ENCODE measurements around the gene ACTL8. TPM values are rescaled to one million over a fixed set of nuclear protein-coding genes. Genes with fewer than 3 reads are reported as not detected.

Gene ACTL8
- total and polyA plus RNA-seq, 2 experiments from 2014 or later, result 0.38 to 0.71 TPM

- H2AFZ ChIP-seq, result no peak overlapping the region
- H4K20me1 ChIP-seq (replicated peaks; ENCODE audit: insufficient read depth), result no peaks in the 10 kb centered on the region
- no peak overlapping the region for H3K27ac ChIP-seq (ENCODE audit: low read depth)
- Mint-ChIP-seq H3K27ac (no peak overlapping the region), H3K4me3 (no peak overlapping the region), H3K4me1 (peaks cover 12% of the 10 kb centered on the region), H3K9me3 (no peaks in the 10 kb centered on the region), H3K27me3 (ENCODE audit: insufficient read depth, low read depth, poor library complexity) (peaks cover 2% of the 10 kb centered on the region), H3K36me3 (ENCODE audit: low read depth) (no peaks in the 10 kb centered on the region)
- no peak for DNase-seq (ENCODE audit: low spot score)
- ATAC-seq, result no peak
- TF ChIP-seq ZNF331 (CRISPR knock-in tag; IDR thresholded peaks at IDR 0.05; ENCODE audit: low read depth) (no peak), EZH2phosphoT487 (IDR thresholded peaks at IDR 0.05; ENCODE audit: unreplicated experiment) (no peak), JUNB (IDR thresholded peaks at IDR 0.05; ENCODE audit: unreplicated experiment) (no peak), CTCF (conservative IDR thresholded peaks at IDR 0.05; ENCODE audit: low read depth in 2 of 2) (no peak), ZNF462 (CRISPR knock-in tag; IDR thresholded peaks at IDR 0.05) (no peak), NANOG (IDR thresholded peaks at IDR 0.05; ENCODE audit: borderline replicate concordance) (no peak), STAT1 (IDR thresholded peaks at IDR 0.05; ENCODE audit: unreplicated experiment) (no peak), CREB1 (CRISPR knock-in tag; IDR thresholded peaks at IDR 0.05; ENCODE audit: low read depth) (no peak), EZH2 (IDR thresholded peaks at IDR 0.05; ENCODE audit: low read depth, unreplicated experiment) (no peak), REST (IDR thresholded peaks at IDR 0.05; ENCODE audit: unreplicated experiment) (no peak)
- no peaks in the 10 kb centered on the region for H3K27me3 ChIP-seq (ENCODE audit: insufficient read depth)
- H3F3A ChIP-seq (replicated peaks; ENCODE audit: low read depth), result no peaks in the 10 kb centered on the region
- no peak overlapping the region for H3K4me2 ChIP-seq
- H3K4me1 ChIP-seq (ENCODE audit: insufficient read depth), result no peaks in the 10 kb centered on the region
- no peaks in the 10 kb centered on the region for H3K9me2 ChIP-seq (ENCODE audit: insufficient read depth)
- no peak overlapping the region for H3K4me3 ChIP-seq
- no peaks in the 10 kb centered on the region for H3K36me3 ChIP-seq (ENCODE audit: insufficient read depth)
- no peaks in the 10 kb centered on the region for H3K79me2 ChIP-seq (replicated peaks; ENCODE audit: insufficient read depth)
These were observed 21.5 kb upstream of the ACTL8 start for GRCh38 chr1:17733661-17734060.
